SK-N-MC (cell line): ENCODE data around the gene RAB36.

Source experiments
- EZH2 ChIP-seq: fragments of 200-600 bp; sonication (generic); IDR thresholded peaks from one replicate; pipeline ENCODE4 v1.6.1; 2017; ENCODE audit warnings: antibody characterized with exemption
- POLR2AphosphoS5 ChIP-seq: IDR thresholded peaks from 2 replicates; pipeline ENCODE4 v1.6.1; 2012; ENCODE audit warnings: mild to moderate bottlenecking, low read depth, low read length, borderline replicate concordance

- TF ChIP-seq EZH2 (no peak), POLR2AphosphoS5 (no peak)
These were observed 52.6 kb downstream of the RAB36 start for GRCh38 chr22:23197836-23198235.
